Sigmoid colon (tissue), 4 donors: ENCODE results near the gene RCE1.

Experiments
- CTCF ChIP-seq, 4 experiments: fragments of 450-650 bp in 3 of 4; fragments of 200-600 bp in 1 of 4; IDR thresholded peaks; one replicate each; pipeline ENCODE4 v1.5.1; 2016 to 2019; ENCODE audit warnings: antibody characterized with exemption in 4 of 4, mild to moderate bottlenecking in 3 of 4, moderate library complexity in 2 of 4
- POLR2AphosphoS5 ChIP-seq, 4 donors: sonication (generic); formaldehyde crosslinking; IDR thresholded peaks; one replicate each; pipeline ENCODE4 v1.6.1; 2017; ENCODE audit warnings: antibody characterized with exemption in 4 of 4

GRCh38 chr11:66841861-66842260, 1.4 kb upstream of the RCE1 start:
- TF ChIP-seq CTCF (IDR thresholded peaks at IDR 0.05), result no peak
- no peak for TF ChIP-seq POLR2AphosphoS5 (IDR thresholded peaks at IDR 0.05)
